HG02885 (cell line): Measurements from ENCODE around the gene SNRPE.
"Not testable (repeated sequence)": the region's sequence is repeated elsewhere in the genome, so short reads cannot be mapped to it uniquely, and the experiment has no call there.

ENCODE experiments used
- ATAC-seq: cut with Tn5 transposase; IDR thresholded peaks from one replicate; pipeline ENCODE4 v1.9.1; 2021; ENCODE audit warnings: mild to moderate bottlenecking; ENCODE audit not compliant: unreplicated experiment, poor library complexity

Gene SNRPE

GRCh38 chr1:203861379-203862184, at the start of gene SNRPE:
TSS of gene SNRPE (plus strand) at chr1:203861599. CDS start at chr1:203861660, 61 bp downstream.
- peak; percentile 97 for ATAC-seq

GRCh38 chr1:203813581-203814341, 47.6 kb upstream of the SNRPE start:
- no peak for ATAC-seq

- no peak for ATAC-seq
Measured at GRCh38 chr1:203818399-203818798, 43.0 kb upstream of the SNRPE start.

- ATAC-seq = no peak
Measured at GRCh38 chr1:203823306-203823705, 38.1 kb upstream of the SNRPE start.

DNA sequence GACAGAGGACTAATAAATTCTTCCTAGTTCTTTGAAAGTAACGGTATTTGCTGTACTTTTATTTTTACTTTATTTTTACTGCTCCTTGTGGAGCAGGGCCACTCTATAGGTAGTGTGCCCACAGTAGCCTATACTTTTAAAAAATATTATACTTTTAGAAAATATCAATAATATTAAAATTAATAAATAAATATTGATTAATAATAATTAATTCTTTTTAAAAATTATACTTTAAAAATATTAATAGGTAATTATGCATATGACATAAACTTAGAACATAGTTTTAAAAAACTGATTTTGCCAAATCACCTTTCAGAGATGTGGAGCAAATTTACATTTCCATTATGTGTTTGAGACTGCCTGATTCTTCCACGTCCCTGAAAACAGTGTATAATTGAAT, 35.2 kb upstream of the SNRPE start:
- no peak for ATAC-seq

DNA sequence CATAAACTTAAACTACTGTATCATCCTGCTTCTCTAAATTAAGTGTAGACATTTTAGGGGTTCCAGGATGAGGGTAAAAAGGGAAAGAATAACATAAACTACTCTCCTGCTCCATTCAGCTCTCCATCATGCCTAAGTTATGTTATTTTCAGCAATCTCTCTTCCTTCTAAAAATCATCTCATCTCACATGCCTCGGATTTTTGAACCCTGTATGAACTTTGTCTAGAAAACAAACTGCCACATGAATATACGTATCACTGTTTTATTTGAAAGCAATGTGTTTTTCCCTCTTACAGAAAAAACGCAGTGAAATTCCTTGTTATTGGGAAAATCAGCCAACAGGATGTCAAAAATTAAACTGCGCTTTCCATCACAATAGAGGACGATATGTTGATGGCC, 33.4 kb upstream of the SNRPE start:
- no peak for ATAC-seq

- ATAC-seq = no peak
Measured at GRCh38 chr1:203828503-203828902, 32.9 kb upstream of the SNRPE start.

GRCh38 chr1:203829247-203829646, 32.2 kb upstream of the SNRPE start:
- ATAC-seq = not testable (repeated sequence)

DNA sequence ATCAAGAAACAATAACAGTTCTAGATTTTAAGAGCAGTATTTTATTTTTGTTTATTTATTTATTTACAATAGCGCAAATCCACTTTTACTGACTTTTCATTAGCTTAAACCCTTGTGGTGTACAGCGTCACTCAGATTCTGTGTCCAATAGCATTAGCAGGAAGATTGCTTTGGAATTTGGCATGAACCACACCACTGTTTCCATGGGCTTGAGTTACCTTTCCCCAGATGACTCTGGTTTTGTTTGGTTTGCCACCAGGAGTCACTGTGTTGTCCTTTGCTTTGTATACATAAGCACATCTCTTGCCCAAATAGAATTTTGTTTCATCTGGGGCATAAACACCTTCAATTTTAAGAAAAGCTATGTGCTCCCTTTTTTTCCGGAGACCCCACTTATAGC, 25.9 kb upstream of the SNRPE start:
- no peak for ATAC-seq

DNA sequence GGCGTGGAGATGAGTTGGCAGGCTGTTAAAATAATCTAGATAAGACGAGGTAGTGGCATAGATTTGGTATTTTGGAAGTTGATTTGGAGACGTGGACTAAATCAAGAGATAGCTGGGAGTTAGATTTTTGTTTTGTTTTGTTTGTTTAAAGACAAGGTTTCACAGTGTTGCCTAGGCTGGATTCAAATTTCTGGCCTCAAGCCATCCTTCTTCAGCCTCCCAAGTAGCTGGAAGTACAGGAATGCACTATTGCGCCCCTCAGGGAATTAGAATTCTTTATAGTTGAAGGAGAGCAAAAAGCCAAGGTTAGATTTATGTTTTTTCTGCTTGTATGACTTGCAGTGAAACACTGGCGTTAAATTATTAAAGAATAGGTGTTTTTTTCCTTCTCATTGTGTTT, 22.3 kb upstream of the SNRPE start:
- no peak for ATAC-seq

DNA sequence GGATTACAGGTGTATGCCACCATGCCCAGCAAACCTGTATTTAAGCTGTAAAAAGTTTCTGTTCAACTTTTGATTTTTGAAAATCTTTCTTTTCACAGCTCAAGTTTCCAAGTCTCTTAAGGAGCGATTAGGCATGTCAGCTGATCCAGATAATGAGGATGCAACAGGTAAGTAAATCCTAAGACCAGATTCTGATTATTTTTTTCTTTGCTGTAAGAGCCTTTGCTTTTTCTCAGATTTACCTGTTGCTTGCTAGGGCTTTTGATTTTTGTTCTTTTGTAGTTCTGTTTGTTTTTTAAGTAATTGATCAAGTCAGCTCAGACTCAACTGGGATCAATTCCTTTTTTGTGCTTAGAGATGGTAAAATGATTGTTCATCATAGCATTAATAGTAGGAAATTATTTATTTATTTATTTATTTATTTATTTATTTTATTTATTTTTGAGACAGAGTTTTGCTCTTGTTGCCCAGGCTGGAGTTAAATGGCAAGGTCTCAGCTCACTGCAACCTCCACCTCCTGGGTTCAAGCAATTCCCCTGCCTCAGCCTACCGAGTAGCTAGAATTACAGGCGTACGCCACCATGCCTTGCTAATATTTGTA, 21.1 kb upstream of the SNRPE start:
- ATAC-seq = no peak

DNA sequence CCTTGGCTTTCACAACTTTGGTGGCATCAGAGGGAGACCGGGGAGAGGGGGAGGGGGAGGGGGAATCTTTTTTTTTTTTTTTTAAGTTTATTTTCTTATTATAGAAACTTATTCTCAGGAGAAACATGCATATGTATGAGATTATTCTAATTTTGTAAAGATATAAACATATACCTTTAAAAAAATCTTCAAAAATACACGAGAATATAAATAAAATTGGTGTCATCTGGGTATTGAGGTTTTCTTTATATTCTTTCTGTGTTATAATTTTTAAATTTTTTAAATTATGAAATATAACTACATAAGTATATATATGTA, 18.9 kb upstream of the SNRPE start:
- ATAC-seq = no peak

- no peak for ATAC-seq
Measured at GRCh38 chr1:203843435-203843834, 18.0 kb upstream of the SNRPE start.

- not testable (repeated sequence) for ATAC-seq
Measured at GRCh38 chr1:203853112-203853511, 8.3 kb upstream of the SNRPE start.

- ATAC-seq = no peak
Measured at GRCh38 chr1:203858055-203858454, 3.3 kb upstream of the SNRPE start.

GRCh38 chr1:203858975-203859374, 2.4 kb upstream of the SNRPE start:
- ATAC-seq = no peak

- no peak for ATAC-seq
Measured at GRCh38 chr1:203860396-203861025, 888 bp upstream of the SNRPE start.

DNA sequence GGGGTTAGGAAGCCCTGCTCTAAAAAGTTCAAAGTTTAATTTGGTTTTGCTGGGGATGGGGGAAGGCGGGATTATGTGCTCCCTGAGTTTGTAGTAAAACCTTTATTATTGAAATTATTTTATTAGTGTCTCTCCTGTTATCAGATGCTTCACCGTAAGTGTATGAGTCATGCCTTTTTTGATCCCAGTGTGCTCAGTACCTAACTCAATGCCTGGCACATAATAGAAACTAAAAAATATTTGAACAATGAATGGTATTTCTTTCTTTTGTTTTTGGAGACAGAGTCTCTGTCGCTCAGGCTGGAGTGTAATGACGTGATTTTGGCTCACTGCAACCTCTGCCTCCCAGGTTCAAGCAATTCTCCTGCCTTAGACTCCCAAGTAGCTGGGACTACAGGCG, 6.4 kb downstream of the SNRPE start:
- ATAC-seq = no peak

DNA sequence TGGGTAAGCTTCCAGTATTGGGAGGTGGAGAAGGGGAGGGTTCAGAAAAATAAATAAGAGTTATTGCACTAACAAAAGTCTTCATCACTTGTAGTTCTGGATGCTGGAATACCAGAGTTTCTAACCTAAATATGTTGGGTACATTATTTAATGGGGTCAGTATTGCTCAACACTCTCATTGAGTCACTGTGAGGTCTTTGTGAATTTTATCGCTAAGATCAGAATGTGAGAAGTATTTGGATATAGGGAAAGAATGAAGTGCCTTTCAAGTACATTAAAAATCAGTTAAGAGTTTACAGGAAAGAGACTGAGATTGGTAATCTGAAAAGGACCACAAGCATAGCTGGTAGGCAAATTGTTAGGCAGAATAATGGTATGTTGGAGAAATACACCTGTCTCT, 8.8 kb downstream of the SNRPE start:
- no peak for ATAC-seq

DNA sequence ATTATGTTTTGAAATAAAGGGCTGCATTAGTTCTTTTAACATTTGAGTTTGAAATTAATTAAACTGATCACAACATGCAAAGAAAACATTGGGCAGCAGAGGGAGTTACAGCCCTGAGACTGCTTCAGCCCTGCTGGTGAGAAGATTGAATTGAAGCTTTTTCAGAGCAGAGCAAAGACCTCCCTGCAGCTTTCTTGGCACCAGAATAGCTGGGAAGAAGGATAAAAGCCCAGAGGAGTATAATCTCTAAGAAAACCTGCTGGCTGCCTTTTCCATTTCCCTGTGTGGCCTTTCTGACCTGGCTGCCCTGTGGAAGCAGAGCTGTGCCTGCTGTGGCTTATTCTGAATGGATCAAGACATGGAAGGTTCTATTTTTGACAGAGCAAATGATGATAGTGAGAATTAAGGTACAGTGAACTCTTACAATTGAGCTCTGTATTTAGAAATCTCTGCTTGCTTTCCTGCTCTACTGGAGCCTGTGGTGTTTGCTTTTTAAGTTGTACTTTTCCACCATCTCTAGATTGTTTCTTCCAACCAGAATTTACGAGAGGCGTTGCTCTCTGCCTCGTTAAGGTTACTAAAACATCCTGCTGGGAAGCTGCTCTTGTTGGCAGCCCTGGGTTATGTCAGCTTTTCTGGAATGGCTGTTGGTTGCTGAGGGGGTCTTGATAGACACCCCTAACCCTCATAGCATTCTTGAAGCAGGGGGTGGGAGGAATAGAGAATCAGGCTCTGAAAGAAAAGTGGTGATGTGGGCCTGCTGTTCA, 9.9 kb downstream of the SNRPE start:
- no peak for ATAC-seq
